ENCODE data around the gene MCM10. TPM values are rescaled to one million over a fixed set of nuclear protein-coding genes. Genes with fewer than 3 reads are reported as not detected.

Gene MCM10
- polyA plus RNA-seq (2011; rRNA removed) (2.3 and 3.3 TPM in 2 replicates), polyA minus RNA-seq (2011; rRNA and poly(A)+ RNA removed) (1.5 and 2.0 TPM in 2 replicates)

- Histone ChIP-seq H3K27me3 (ENCODE audit: control insufficient read depth, insufficient read depth, low read length) (no peaks in the 10 kb centered on the region), H3K36me3 (ENCODE audit: control insufficient read depth, insufficient read depth, low read length) (no peaks in the 10 kb centered on the region), H3K4me3 (ENCODE audit: low read depth, low read length) (peak within 1 kb of the TSS; percentile 69)
- POLR2A ChIA-PET: no interaction called here
- CTCF ChIA-PET: interaction anchor here (0.6 to 3.8 kb wide), 24 partner anchors 8 to 189 kb away, joined by 3 to 29 read pairs (median 4); partner anchors contain the start of gene PHYH
- TF ChIP-seq CTCF (IDR thresholded peaks at IDR 0.05; ENCODE audit: insufficient read depth, low read depth, low read length): peak; percentile 81
- peak; percentile 96 for DNase-seq (ENCODE audit: low read depth)
These were observed at the start of gene MCM10 for GRCh38 chr10:13160934-13161856. Gene MCM10, plus strand, starts transcription at chr10:13161558. Its CDS starts 2,645 bp downstream, at chr10:13164203.

- Histone ChIP-seq H3K27me3 (ENCODE audit: control insufficient read depth, insufficient read depth, low read length) (no peaks in the 10 kb centered on the region), H3K36me3 (ENCODE audit: control insufficient read depth, insufficient read depth, low read length) (peaks cover 34% of the 10 kb centered on the region), H3K4me3 (ENCODE audit: low read depth, low read length) (no peak overlapping the region)
- TF ChIP-seq CTCF (IDR thresholded peaks at IDR 0.05; ENCODE audit: insufficient read depth, low read depth, low read length): no peak
- DNase-seq (ENCODE audit: low read depth): no peak
- ChIA-PET POLR2A (no interaction called here), CTCF (interaction anchor here (1.1 kb wide), 1 partner anchor 14 kb away, joined by 3 read pairs; the partner anchor contains the start of gene OPTN)
These were observed 47.8 kb upstream of the MCM10 start for GRCh38 chr10:13113544-13113943.

GRCh38 chr10:13115832-13116803 is 45.2 kb upstream of the MCM10 start:
- no peaks in the 10 kb centered on the region for H3K27me3 ChIP-seq (ENCODE audit: control insufficient read depth, insufficient read depth, low read length)
- POLR2A ChIA-PET: no interaction called here
- peaks cover 26% of the 10 kb centered on the region for H3K36me3 ChIP-seq (ENCODE audit: control insufficient read depth, insufficient read depth, low read length)
- CTCF ChIA-PET: interaction anchor here (1.4 to 2.1 kb wide), 2 partner anchors 16 to 45 kb away, joined by 4 to 5 read pairs; partner anchors contain the start of genes MCM10 and OPTN
- no peak for DNase-seq (ENCODE audit: low read depth)
- H3K4me3 ChIP-seq (ENCODE audit: low read depth, low read length): no peak overlapping the region
- TF ChIP-seq CTCF (IDR thresholded peaks at IDR 0.05; ENCODE audit: insufficient read depth, low read depth, low read length): no peak

- ChIA-PET CTCF (interaction anchor here (0.7 to 1.8 kb wide), 3 partner anchors 14 to 22 kb away, joined by 3 to 6 read pairs (median 4); partner anchors contain the start of gene OPTN), POLR2A (no interaction called here)
- Histone ChIP-seq H3K36me3 (ENCODE audit: control insufficient read depth, insufficient read depth, low read length) (peaks cover 25% of the 10 kb centered on the region), H3K27me3 (ENCODE audit: control insufficient read depth, insufficient read depth, low read length) (no peaks in the 10 kb centered on the region), H3K4me3 (ENCODE audit: low read depth, low read length) (no peak overlapping the region)
- TF ChIP-seq CTCF (IDR thresholded peaks at IDR 0.05; ENCODE audit: insufficient read depth, low read depth, low read length): no peak
- no peak for DNase-seq (ENCODE audit: low read depth)
These were observed 43.2 kb upstream of the MCM10 start for GRCh38 chr10:13117841-13118783.
